Activated naive CD4-positive, alpha-beta T cell treated with anti-CD3 and anti-CD28 coated beads, Interleukin-2, amount 10 ng/mL, durations not matched to agents 7 days and 5 days (primary cell): ENCODE data around the gene FHAD1.
A peak's percentile ranks its signal among the peaks of the same experiment; 100 is the strongest.

ENCODE experiments used
- CTCF ChIA-PET: fragments of 350-600 bp; sonication (Branson Sonifier 250); formaldehyde crosslinking; loops from one replicate; lab custom pipeline; 2021; ENCODE audit warnings: antibody characterized with exemption; lab: Charles Lee
- DNase-seq: peaks from one replicate; pipeline ENCODE4 v3.0.0-alpha.2; 2020
- H3K27ac Mint-ChIP-seq: one replicate; pipeline ENCODE4 v1.8.0; 2021; ENCODE audit warnings: mild to moderate bottlenecking, moderate library complexity, mixed read lengths
- H3K27me3 Mint-ChIP-seq: one replicate; pipeline ENCODE4 v1.8.0; 2021; ENCODE audit warnings: mild to moderate bottlenecking, mixed read lengths
- H3K36me3 Mint-ChIP-seq: one replicate; pipeline ENCODE4 v1.8.0; 2021; ENCODE audit warnings: mixed read lengths
- H3K4me1 Mint-ChIP-seq: one replicate; pipeline ENCODE4 v1.8.0; 2021; ENCODE audit warnings: mixed read lengths
- H3K4me3 Mint-ChIP-seq: one replicate; pipeline ENCODE4 v1.8.0; 2021; ENCODE audit warnings: mild to moderate bottlenecking, moderate library complexity, mixed read lengths
- H3K9me3 Mint-ChIP-seq: one replicate; pipeline ENCODE4 v1.8.0; 2021; ENCODE audit warnings: mixed read lengths

FHAD1 gene

DNA sequence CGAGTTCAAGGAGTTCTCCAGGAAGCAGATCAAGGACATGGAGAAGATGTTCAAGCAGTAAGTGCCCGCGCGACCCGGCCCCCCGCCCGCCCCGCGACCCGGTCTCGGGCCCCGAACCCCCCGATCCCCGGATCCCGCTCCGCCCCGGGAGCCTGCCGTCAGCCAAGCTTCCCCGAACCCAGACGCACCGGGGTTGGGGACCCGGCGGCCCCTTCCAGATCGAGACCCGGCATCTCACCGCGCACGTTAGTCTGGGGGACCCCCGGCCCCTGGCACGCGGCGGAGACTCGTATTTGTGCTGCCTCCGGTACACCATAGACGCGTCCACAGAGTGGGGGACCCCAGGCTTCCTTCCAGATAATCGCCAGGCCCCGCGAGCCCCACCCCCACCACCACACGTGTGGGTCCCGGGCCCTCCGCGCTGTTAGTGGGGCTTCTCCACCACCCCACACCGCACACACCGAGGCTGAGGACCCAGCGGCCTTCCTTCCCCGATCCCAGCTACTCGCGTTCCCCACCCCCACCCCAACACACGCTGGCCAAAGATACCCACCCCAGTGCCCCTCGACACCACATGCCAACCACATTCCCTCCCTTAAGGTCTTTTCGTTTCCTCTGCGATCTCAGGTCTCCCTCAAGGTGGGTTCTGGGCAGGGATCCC lies 163.3 kb downstream of the FHAD1 start:
- Mint-ChIP-seq H3K27ac (peak overlapping the region; percentile 84), H3K36me3 (peaks cover 18% of the 10 kb centered on the region), H3K4me3 (peak overlapping the region; percentile 94), H3K4me1 (peaks cover 37% of the 10 kb centered on the region), H3K27me3 (peaks cover 40% of the 10 kb centered on the region), H3K9me3 (no peaks in the 10 kb centered on the region)
- peak; percentile 39 for DNase-seq
- CTCF ChIA-PET, result interaction anchor here (0.8 kb wide), 1 partner anchor 21 kb away, joined by 3 read pairs; no protein-coding TSS in a partner anchor

DNA sequence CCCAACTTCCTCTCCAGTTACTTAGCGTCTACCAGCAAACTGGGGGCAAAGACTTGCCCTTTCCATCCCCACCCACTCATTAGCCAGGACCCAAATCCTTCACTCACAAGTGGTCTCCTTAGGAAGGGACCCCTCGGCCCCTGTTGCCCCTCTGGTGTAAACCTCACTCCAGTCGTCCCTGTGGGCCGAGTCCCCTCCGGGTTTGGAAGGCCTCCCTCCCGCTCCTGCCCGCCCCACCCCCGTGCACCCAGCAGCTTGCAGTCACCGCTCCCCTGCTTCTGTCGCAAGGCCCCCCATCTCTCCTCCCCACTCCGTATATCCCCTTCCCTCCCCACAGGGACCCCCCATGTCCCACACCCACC lies 163.8 kb downstream of the FHAD1 start:
- H3K4me1 Mint-ChIP-seq, result peaks cover 42% of the 10 kb centered on the region
- CTCF ChIA-PET, result interaction anchor here (0.8 to 1.2 kb wide), 2 partner anchors 17 to 21 kb away, joined by 3 read pairs; no protein-coding TSS in a partner anchor

DNA sequence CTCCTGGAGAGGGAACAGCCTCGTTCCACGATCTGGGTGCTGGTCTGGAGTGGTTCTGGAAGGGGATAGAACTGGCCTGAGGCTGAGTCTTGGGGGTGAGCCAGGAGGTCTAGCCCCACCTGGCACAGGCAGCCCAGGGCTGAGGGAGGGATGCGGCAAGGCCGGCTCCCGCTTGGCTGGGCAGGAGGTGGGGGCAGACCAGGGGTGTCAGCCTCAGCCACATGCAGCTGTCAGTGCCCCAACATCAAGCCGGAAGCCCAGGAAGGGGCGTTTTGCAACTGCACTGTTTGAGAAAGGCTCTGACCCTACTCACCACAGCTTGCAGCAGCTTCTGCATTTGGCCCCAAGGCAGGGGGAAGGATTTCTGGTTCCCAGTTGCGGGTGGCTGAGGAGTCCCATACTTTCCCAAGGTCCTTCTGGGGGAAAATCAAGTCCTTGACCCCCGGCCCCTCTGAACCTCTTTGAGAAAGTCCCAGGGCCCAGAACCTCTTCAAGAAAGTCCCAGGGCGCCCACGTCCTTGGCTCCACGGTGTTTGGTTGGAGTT lies 164.6 kb downstream of the FHAD1 start:
- H3K36me3 Mint-ChIP-seq, result peaks cover 25% of the 10 kb centered on the region
- peaks cover 27% of the 10 kb centered on the region for H3K27me3 Mint-ChIP-seq
- no peaks in the 10 kb centered on the region for H3K9me3 Mint-ChIP-seq
- H3K27ac Mint-ChIP-seq, result peak overlapping the region; percentile 69
- peak overlapping the region; percentile 94 for H3K4me3 Mint-ChIP-seq
- peaks cover 50% of the 10 kb centered on the region for H3K4me1 Mint-ChIP-seq
- CTCF ChIA-PET, result interaction anchor here (1.2 kb wide), 2 partner anchors 16 to 20 kb away, joined by 3 to 4 read pairs; no protein-coding TSS in a partner anchor
- DNase-seq, result peak; percentile 58

More for the DNA sequence above, 163.8 kb downstream of the FHAD1 start:
- Mint-ChIP-seq H3K4me3 (peak overlapping the region; percentile 94), H3K27ac (peak overlapping the region; percentile 84), H3K27me3 (peaks cover 35% of the 10 kb centered on the region), H3K36me3 (peaks cover 21% of the 10 kb centered on the region), H3K9me3 (no peaks in the 10 kb centered on the region)
- DNase-seq, result peak; percentile 31

DNA sequence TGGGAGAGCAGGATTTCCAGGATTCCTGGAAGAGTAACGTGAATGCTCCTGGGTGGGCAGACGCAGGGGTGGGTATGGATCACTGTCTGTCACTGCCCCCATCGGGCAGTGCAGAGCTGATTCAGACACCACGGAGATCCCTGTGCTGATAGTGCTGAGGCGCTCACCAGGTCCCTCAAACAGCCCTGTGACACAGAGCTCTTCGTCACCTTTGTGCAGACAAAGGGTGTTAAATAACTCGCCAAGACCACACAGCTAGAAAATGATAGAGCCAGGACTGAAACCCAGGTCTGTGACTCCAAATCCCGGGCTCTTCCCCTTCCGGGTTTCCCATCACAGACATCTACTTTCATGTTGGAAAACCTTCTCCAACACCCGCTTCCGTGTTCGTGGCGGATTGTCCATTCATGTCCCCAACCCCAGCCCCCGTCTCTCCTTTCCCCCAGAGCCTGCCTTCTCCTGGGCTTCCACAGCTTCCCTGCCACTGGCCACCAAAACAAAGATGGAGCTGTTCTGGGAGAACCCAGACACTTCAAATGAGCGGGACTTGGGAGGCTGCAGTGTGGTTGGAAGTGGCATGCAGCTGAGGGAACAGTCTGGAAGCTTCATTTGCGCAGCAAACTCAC lies 165.3 kb downstream of the FHAD1 start:
- no peak for DNase-seq
- CTCF ChIA-PET, result interaction anchor here (1.2 kb wide), 2 partner anchors 16 to 19 kb away, joined by 3 to 4 read pairs; no protein-coding TSS in a partner anchor

DNA sequence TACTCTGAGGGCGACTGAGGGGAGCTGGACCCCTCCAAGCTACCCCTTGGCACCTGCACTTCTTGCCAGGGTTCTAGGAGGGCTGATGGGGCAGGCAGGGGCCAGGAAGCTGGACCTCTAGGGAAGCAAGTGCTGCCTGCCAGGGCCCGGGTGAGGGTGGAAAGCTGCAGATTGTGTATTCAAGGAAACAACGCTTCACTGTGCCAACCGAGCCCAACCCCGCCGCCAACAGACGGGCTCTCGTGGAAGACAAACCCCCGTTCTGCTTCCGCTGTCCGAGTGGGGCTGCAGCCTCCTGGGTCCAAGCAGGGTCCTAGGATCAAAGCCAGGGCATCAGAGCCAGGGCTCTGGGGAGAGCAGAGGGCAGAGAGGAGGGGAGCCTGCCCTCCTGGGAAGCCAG lies 165.8 kb downstream of the FHAD1 start:
- Mint-ChIP-seq H3K4me1 (peaks cover 62% of the 10 kb centered on the region), H3K36me3 (peaks cover 25% of the 10 kb centered on the region), H3K27ac (no peak overlapping the region), H3K9me3 (no peaks in the 10 kb centered on the region), H3K4me3 (no peak overlapping the region), H3K27me3 (peaks cover 16% of the 10 kb centered on the region)
- CTCF ChIA-PET, result interaction anchor here (1.2 kb wide), 1 partner anchor 18 kb away, joined by 4 read pairs; no protein-coding TSS in a partner anchor
- no peak for DNase-seq

More for the DNA sequence above, 165.3 kb downstream of the FHAD1 start:
- peak overlapping the region; percentile 94 for H3K4me3 Mint-ChIP-seq
- peaks cover 56% of the 10 kb centered on the region for H3K4me1 Mint-ChIP-seq
- peaks cover 25% of the 10 kb centered on the region for H3K36me3 Mint-ChIP-seq
- H3K27ac Mint-ChIP-seq, result peak overlapping the region; percentile 45
- H3K9me3 Mint-ChIP-seq, result no peaks in the 10 kb centered on the region
- peaks cover 21% of the 10 kb centered on the region for H3K27me3 Mint-ChIP-seq

DNA sequence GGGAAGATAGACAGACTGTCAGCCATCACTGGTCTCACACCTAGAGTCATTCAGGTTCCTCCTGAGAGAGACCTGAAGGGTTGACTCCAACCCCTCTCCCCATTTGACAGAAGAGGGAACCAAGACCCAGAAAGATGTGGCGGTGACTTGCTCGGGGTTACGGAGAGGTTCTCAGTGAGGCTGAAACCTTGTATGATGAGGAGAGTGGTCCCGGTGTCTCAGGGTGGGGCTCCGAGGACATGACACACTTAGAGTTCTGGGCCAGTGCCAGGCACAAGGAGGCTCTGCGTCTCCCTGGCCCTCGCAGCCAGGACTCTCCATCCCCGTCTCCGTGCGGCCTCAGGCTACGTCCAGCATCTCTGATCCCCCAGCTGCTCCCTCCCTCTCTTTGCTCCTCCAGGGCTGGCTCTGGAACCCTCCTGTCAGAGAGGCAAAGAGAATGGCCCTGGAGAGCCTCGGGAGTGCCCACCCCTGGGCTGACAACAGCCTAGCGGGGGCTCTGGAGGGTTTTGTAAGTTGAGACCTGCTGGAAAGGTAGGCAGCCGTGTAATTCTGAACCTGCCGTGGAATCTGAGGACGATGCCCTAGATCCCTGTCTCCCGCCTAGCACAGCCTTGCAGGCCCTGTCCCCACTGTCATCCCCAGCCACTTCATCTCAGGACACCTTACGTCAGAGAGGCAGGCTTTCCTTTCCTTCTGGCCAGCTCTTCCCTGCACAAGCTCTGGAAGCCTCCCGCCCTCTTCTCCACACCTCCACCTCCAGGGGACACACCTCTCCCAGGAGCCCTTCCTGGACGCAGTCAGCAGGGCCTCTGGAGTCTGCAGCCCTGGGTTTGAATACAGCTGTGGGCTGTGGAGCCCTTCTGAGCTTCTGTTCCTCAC lies 166.8 kb downstream of the FHAD1 start:
- no peak overlapping the region for H3K27ac Mint-ChIP-seq
- CTCF ChIA-PET, result interaction anchor here (1.2 kb wide), 1 partner anchor 90 kb away, joined by 4 read pairs; no protein-coding TSS in a partner anchor
- H3K4me1 Mint-ChIP-seq, result peaks cover 65% of the 10 kb centered on the region
- H3K4me3 Mint-ChIP-seq, result no peak overlapping the region
- H3K9me3 Mint-ChIP-seq, result no peaks in the 10 kb centered on the region
- DNase-seq, result no peak
- peaks cover 25% of the 10 kb centered on the region for H3K36me3 Mint-ChIP-seq
- H3K27me3 Mint-ChIP-seq, result peaks cover 7% of the 10 kb centered on the region

DNA sequence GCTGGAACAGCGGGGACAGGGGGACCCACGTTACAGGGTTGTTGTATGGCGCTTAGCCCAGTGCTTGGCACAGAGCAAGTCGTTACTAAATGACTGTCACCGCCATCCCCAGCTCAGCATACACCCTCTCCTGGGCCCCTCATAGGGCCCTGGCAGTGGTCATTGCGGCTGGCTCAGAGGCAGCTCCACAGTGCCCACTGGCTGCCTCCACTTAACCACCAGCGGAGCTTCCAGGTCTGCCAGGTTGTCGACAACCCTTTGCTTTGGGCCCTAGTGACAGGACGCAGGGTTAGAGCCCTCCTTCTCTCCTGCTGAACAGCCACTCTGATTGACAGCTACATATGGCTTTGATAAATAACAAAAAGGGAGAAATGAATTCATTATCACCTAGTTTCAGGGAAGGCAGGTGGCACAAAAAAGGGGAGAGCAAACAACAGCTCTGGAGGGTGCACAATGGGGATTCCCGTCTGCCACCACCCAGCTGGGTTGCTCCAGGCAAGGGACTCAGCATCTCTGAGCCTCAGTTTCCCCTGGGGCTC lies 167.5 kb downstream of the FHAD1 start:
- Mint-ChIP-seq H3K27me3 (no peaks in the 10 kb centered on the region), H3K36me3 (peaks cover 26% of the 10 kb centered on the region), H3K27ac (no peak overlapping the region), H3K4me3 (no peak overlapping the region), H3K9me3 (no peaks in the 10 kb centered on the region), H3K4me1 (peaks cover 61% of the 10 kb centered on the region)
- DNase-seq, result no peak
- CTCF ChIA-PET, result interaction anchor here (1.2 kb wide), 1 partner anchor 91 kb away, joined by 4 read pairs; no protein-coding TSS in a partner anchor

DNA sequence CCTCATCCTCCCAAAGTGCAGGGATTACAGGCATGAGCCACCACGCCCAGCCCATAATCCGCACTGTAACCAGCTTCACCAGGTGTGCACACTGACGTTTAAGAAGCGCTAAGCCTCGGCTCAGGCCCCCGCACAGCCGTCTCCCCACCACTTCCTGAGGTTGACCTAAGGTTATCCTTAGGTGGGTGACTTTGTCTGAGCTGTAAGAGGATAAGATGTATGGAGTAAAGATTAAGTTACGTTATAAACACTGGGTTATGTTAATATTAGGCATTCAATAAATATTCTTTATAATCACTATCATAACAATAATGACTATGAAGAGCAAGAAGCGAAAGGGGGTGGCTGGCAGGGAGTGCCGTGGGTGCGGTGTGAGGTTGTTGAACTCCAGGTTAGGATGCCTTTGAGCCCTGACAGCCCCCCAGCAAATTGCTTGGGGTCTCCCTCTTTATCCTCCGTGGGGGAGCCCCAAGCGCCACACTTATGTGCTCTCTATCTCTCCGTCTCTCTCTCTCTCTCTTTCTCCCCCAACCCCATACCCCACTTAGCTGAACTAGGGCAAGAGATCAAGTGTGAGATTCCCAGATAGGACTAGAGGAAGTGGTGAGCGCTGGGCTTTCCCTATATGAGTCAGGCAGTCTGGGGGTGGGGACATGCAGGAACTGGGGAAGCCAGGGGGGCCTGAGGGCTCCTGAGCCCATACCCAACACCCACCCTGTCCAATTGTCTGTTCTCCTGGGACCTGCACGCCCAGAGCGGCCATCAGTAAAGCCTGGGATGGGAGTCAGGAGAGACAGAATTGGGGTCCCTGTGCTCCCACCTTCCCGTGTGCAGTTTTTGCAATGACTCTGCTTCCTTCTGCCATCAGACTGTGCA lies 170.3 kb downstream of the FHAD1 start:
- CTCF ChIA-PET, result interaction anchor here (0.9 to 1.4 kb wide), 2 partner anchors 14 to 97 kb away, joined by 3 to 4 read pairs; no protein-coding TSS in a partner anchor
- Mint-ChIP-seq H3K4me3 (peak overlapping the region; percentile 2), H3K4me1 (peaks cover 47% of the 10 kb centered on the region), H3K36me3 (peaks cover 32% of the 10 kb centered on the region), H3K9me3 (peaks cover 2% of the 10 kb centered on the region), H3K27ac (peak overlapping the region; percentile 81), H3K27me3 (no peaks in the 10 kb centered on the region)
- peak; percentile 54 for DNase-seq

DNA sequence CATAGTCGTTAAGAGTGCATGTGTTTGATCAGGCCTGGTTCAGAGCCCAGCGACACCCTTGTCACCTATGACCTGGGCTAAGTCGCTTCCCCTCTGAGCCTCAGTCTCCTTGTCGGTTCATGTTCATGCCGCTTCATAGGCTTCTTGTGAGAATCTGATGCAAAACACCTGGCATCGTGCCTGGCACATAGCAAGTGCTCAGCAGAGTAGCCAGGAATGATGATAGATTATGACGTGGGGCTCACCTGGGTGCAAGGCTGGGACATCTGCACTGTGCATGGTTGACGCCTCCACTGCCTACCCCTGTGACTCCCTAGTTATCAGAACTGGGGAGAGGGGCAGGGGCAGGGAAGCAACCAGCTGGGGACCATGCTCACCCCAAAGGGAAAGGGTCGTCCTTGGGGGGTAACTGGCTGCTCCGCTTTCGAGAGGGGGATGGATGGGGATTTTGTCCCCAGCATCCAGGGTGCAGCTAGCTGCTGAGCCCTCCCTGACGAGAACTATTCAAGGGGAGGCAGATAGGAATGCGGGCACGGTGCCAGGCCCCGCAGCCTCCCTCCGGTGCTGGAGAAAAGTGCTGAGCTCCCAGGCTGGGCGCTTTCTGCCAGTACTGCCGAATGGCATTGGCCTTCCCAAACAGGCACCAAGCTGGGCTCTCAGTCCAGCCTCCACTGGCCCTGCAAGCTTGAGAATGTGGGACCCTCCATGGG lies 171.9 kb downstream of the FHAD1 start:
- peaks cover 42% of the 10 kb centered on the region for H3K4me1 Mint-ChIP-seq
- no peak overlapping the region for H3K27ac Mint-ChIP-seq
- H3K27me3 Mint-ChIP-seq, result no peaks in the 10 kb centered on the region
- no peak overlapping the region for H3K4me3 Mint-ChIP-seq
- peaks cover 2% of the 10 kb centered on the region for H3K9me3 Mint-ChIP-seq
- H3K36me3 Mint-ChIP-seq, result peaks cover 29% of the 10 kb centered on the region
- no peak for DNase-seq
- CTCF ChIA-PET, result interaction anchor here (2.0 to 2.7 kb wide), 2 partner anchors 13 to 95 kb away, joined by 7 read pairs; no protein-coding TSS in a partner anchor

DNA sequence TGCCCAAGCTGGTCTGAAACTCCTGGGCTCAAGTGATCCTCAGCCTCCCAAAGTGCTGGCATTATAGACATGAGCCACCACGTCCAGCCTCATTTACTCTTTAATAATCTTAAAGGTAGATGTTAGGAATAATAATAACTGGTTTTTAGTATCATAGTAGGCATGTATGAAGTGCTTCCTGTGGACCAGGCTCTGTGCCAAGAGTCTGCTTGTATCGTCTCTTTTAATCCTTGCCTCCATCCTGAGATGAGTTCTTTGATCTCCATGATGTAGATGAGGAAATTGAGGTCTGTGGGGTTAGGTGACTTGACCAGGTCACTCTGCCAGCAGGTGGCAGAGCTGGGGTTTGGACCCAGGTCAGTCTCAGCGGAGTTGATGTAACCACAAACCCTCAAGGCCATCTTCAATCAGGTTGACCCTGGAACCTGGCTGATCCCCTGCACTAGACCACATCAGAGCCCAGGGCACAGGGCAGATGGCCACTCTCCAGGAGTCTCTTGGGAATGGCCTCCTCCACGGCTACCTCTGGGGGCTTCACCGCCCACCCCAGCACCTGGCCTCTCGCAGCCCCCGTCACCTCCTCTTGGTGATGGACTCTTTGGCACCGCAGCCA lies 173.9 kb downstream of the FHAD1 start:
- Mint-ChIP-seq H3K27me3 (no peaks in the 10 kb centered on the region), H3K4me1 (peaks cover 27% of the 10 kb centered on the region), H3K27ac (no peak overlapping the region), H3K36me3 (peaks cover 21% of the 10 kb centered on the region), H3K4me3 (no peak overlapping the region), H3K9me3 (peaks cover 2% of the 10 kb centered on the region)
- CTCF ChIA-PET, result interaction anchor here (2.0 kb wide), 1 partner anchor 11 kb away, joined by 7 read pairs; no protein-coding TSS in a partner anchor
- no peak for DNase-seq

DNA sequence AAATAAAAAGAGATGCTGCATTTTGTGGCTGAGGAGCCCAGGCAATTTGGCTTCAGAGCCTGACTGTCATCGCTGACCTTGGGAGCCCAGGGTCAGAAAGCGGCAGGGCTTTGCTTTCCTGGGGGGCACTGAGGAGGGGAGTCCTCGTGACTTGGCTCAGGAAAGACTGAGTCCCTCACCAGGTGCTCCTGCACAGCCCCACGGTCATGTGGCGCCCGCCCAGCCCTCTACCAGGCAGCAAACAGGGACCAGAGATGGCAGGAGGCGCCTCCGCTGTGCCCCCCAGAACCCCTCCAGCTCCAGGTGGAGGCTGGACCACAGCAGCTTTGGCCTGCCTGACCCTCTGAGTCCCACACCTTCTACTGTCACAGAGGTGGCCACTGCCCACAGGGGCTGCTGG lies 175.8 kb downstream of the FHAD1 start:
- CTCF ChIA-PET, result no interaction called here

More for the DNA sequence above, 175.8 kb downstream of the FHAD1 start:
- H3K27me3 Mint-ChIP-seq, result no peaks in the 10 kb centered on the region
- no peak overlapping the region for H3K27ac Mint-ChIP-seq
- no peak overlapping the region for H3K4me3 Mint-ChIP-seq
- peaks cover 2% of the 10 kb centered on the region for H3K9me3 Mint-ChIP-seq
- peaks cover 7% of the 10 kb centered on the region for H3K4me1 Mint-ChIP-seq
- peaks cover 28% of the 10 kb centered on the region for H3K36me3 Mint-ChIP-seq
- DNase-seq, result no peak
